HG02763 (cell line): ENCODE data around the gene GRIA4.

Source experiments
- ATAC-seq: cut with Tn5 transposase; IDR thresholded peaks from one replicate; pipeline ENCODE4 v1.9.1; 2021; ENCODE audit warnings: mild to moderate bottlenecking, moderate library complexity; ENCODE audit not compliant: unreplicated experiment

Gene GRIA4

GRCh38 chr11:105636496-105636895 is 26.6 kb downstream of the GRIA4 start:
- ATAC-seq: no peak

GRCh38 chr11:105639527-105639926 is 29.7 kb downstream of the GRIA4 start:
- no peak for ATAC-seq

GRCh38 chr11:105641433-105641832 is 31.6 kb downstream of the GRIA4 start:
- ATAC-seq: no peak

GRCh38 chr11:105642870-105643269 is 33.0 kb downstream of the GRIA4 start:
- no peak for ATAC-seq

- ATAC-seq: no peak
These were observed 35.1 kb downstream of the GRIA4 start for GRCh38 chr11:105644839-105645573.

GRCh38 chr11:105647780-105648179 is 37.9 kb downstream of the GRIA4 start:
- no peak for ATAC-seq

- ATAC-seq: no peak
These were observed 38.9 kb downstream of the GRIA4 start for GRCh38 chr11:105648762-105649161.

GRCh38 chr11:105665281-105665680 is 55.4 kb downstream of the GRIA4 start:
- no peak for ATAC-seq

- no peak for ATAC-seq
These were observed 57.6 kb downstream of the GRIA4 start for GRCh38 chr11:105667441-105667840.

GRCh38 chr11:105670811-105671210 is 60.9 kb downstream of the GRIA4 start:
- no peak for ATAC-seq

GRCh38 chr11:105673089-105673488 is 63.2 kb downstream of the GRIA4 start:
- no peak for ATAC-seq

GRCh38 chr11:105689631-105690030 is 79.8 kb downstream of the GRIA4 start:
- no peak for ATAC-seq

- no peak for ATAC-seq
These were observed 80.6 kb downstream of the GRIA4 start for GRCh38 chr11:105690467-105690866.

- no peak for ATAC-seq
These were observed 83.3 kb downstream of the GRIA4 start for GRCh38 chr11:105693075-105693759.

GRCh38 chr11:105696000-105696399 is 86.1 kb downstream of the GRIA4 start:
- no peak for ATAC-seq

- no peak for ATAC-seq
These were observed 87.4 kb downstream of the GRIA4 start for GRCh38 chr11:105697291-105697690.

- ATAC-seq: no peak
These were observed 89.3 kb downstream of the GRIA4 start for GRCh38 chr11:105699203-105699602.

- ATAC-seq: no peak
These were observed 90.4 kb downstream of the GRIA4 start for GRCh38 chr11:105700271-105700670.

GRCh38 chr11:105701098-105701497 is 91.2 kb downstream of the GRIA4 start:
- no peak for ATAC-seq

GRCh38 chr11:105705786-105706530 is 96.1 kb downstream of the GRIA4 start:
- no peak for ATAC-seq

- ATAC-seq: no peak
These were observed 103.2 kb downstream of the GRIA4 start for GRCh38 chr11:105713106-105713505.

- ATAC-seq: no peak
These were observed 103.8 kb downstream of the GRIA4 start for GRCh38 chr11:105713696-105714095.
